ENCODE results near the gene SNTA1. TPM values are rescaled to one million over a fixed set of nuclear protein-coding genes. Genes with fewer than 3 reads are reported as not detected.
"Not testable (repeated sequence)": the region's sequence is repeated elsewhere in the genome, so short reads cannot be mapped to it uniquely, and the experiment has no call there.

SNTA1 gene
- total and polyA plus RNA-seq, 7 donors = 36.6 to 196 (median 139) TPM

DNA sequence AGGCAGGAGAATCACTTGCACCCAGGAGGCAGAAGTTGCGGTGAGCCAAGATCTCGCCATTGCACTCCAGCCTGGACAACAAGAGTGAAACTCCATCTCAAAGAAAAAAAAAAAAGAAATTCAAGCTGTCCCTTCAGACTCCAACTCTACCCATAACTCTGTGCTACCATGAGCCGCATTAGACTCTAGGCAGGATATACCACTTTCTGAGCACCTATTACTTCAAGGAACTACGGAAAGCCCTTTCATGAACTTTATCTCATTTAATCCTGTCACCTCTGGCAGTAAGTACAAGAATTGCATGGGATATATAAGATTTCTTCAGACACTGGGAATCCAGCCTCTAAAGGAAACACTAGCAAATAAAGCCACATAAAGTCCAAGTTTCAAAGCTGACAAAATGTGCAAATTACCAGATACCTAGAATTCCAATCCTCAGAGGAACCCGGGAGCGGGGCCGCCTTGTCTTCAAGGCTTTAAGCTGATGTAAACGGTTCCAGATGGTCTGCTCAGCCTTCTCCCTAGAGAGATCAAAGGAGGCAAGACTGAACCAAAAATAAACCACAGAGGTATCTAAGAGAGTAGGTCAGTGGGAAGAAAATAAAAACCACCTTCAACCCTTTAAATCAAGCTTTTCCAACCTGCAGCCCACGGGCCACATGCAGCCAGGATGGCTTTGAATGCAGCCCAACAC, 51.7 kb downstream of the SNTA1 start:
- 46 to 75% (median 61%) methylated on average over 9 of the region's 9 CpGs for WGBS, 3 donors
- peak in 1 of 4 donors; percentile 40 for ATAC-seq
- no peak for DNase-seq
- no peaks in the 10 kb centered on the region for H3K27me3 ChIP-seq (ENCODE audit: insufficient read depth in 3 of 3, low read length in 2 of 3)
- H3K4me1 ChIP-seq = no peaks in the 10 kb centered on the region
- TF ChIP-seq, protein P1, sequence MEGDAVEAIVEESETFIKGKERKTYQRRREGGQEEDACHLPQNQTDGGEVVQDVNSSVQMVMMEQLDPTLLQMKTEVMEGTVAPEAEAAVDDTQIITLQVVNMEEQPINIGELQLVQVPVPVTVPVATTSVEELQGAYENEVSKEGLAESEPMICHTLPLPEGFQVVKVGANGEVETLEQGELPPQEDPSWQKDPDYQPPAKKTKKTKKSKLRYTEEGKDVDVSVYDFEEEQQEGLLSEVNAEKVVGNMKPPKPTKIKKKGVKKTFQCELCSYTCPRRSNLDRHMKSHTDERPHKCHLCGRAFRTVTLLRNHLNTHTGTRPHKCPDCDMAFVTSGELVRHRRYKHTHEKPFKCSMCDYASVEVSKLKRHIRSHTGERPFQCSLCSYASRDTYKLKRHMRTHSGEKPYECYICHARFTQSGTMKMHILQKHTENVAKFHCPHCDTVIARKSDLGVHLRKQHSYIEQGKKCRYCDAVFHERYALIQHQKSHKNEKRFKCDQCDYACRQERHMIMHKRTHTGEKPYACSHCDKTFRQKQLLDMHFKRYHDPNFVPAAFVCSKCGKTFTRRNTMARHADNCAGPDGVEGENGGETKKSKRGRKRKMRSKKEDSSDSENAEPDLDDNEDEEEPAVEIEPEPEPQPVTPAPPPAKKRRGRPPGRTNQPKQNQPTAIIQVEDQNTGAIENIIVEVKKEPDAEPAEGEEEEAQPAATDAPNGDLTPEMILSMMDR (IDR thresholded peaks at IDR 0.05) = no peak
- peaks cover 7 to 84% of the 10 kb centered on the region in 2 donors for H3K36me3 ChIP-seq (ENCODE audit: insufficient read depth in 1 of 2, low read depth in 1 of 2)
- H3K4me3 ChIP-seq = no peak overlapping the region
- intact Hi-C loops (cut with DNase I) = no loop called here
- peak overlapping the region; percentile 50 for H3K27ac ChIP-seq
- no peaks in the 10 kb centered on the region for H3K9me3 ChIP-seq

DNA sequence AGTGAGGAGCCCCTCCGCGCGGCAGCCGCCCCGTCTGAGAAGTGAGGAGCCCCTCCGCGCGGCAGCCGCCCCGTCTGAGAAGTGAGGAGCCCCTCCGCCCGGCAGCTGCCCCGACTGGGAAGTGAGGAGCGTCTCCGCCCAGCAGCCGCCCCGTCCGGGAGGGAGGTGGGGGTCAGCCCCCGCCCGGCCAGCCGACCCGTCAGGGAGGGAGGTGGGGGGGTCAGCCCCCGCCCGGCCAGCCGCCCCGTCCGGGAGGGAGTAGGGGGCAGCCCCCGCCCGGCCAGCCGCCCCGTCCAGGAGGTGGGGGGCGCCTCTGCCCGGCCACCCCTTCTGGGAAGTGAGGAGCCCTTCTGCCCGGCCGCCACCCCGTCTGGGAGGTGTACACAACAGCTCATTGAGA, 54.2 kb downstream of the SNTA1 start:
- ATAC-seq; H3K27me3 ChIP-seq (ENCODE audit: insufficient read depth in 3 of 3, low read length in 2 of 3); H3K9me3 ChIP-seq; H3K27ac ChIP-seq; H3K4me1 ChIP-seq; DNase-seq; H3K4me3 ChIP-seq; intact Hi-C loops (cut with DNase I): not testable (repeated sequence)
- 96 to 99% (median 98%) methylated on average over 31 to 36 of the region's 36 CpGs for WGBS, 3 donors
- peaks cover 8 to 85% of the 10 kb centered on the region in 2 donors for H3K36me3 ChIP-seq (ENCODE audit: insufficient read depth in 1 of 2, low read depth in 1 of 2)

GRCh38 chr20:33388268-33388667, 55.3 kb downstream of the SNTA1 start:
- intact Hi-C loops (cut with DNase I) = no loop called here

GRCh38 chr20:33387177-33387576, 56.4 kb downstream of the SNTA1 start:
- 22 to 58% (median 37%) methylated on average over 7 of the region's 7 CpGs for WGBS, 3 donors
- H3K9me3 ChIP-seq = no peaks in the 10 kb centered on the region
- no peaks in the 10 kb centered on the region for H3K27me3 ChIP-seq (ENCODE audit: insufficient read depth in 3 of 3, low read length in 2 of 3)
- peak; percentile 60 to 80 (median 78) for ATAC-seq
- no peaks in the 10 kb centered on the region for H3K4me1 ChIP-seq
- peaks cover 8 to 87% of the 10 kb centered on the region in 2 donors for H3K36me3 ChIP-seq (ENCODE audit: insufficient read depth in 1 of 2, low read depth in 1 of 2)
- TF ChIP-seq, protein P1 (IDR thresholded peaks at IDR 0.05) = no peak
- intact Hi-C loops (cut with DNase I) = no loop called here
- H3K4me3 ChIP-seq = no peak overlapping the region
- peak; percentile 46 to 58 for DNase-seq
- H3K27ac ChIP-seq = no peak overlapping the region

More at GRCh38 chr20:33388268-33388667, 55.3 kb downstream of the SNTA1 start:
- Histone ChIP-seq H3K9me3 (no peaks in the 10 kb centered on the region), H3K4me3 (no peak overlapping the region), H3K27me3 (ENCODE audit: insufficient read depth in 3 of 3, low read length in 2 of 3) (no peaks in the 10 kb centered on the region), H3K4me1 (no peaks in the 10 kb centered on the region), H3K36me3 (ENCODE audit: insufficient read depth in 1 of 2, low read depth in 1 of 2) (peaks cover 8 to 84% of the 10 kb centered on the region in 2 donors), H3K27ac (no peak overlapping the region)
- WGBS, 3 donors = 87 to 100% (median 98%) methylated on average over 1 to 3 of the region's 3 CpGs
- ATAC-seq (no peak), DNase-seq (no peak)
- TF ChIP-seq, protein P1 (IDR thresholded peaks at IDR 0.05) = no peak

- WGBS, 3 donors = 96 to 100% (median 100%) methylated on average over 1 of the region's 1 CpG
- H3K27me3 ChIP-seq (ENCODE audit: insufficient read depth in 3 of 3, low read length in 2 of 3) = no peaks in the 10 kb centered on the region
- no peaks in the 10 kb centered on the region for H3K4me1 ChIP-seq
- DNase-seq (no peak), ATAC-seq (no peak)
- TF ChIP-seq, protein P1 (IDR thresholded peaks at IDR 0.05) = no peak
- H3K36me3 ChIP-seq (ENCODE audit: insufficient read depth in 1 of 2, low read depth in 1 of 2) = peaks cover 4 to 87% of the 10 kb centered on the region in 2 donors
- no peaks in the 10 kb centered on the region for H3K9me3 ChIP-seq
- intact Hi-C loops (cut with DNase I) = no loop called here
- H3K27ac ChIP-seq = no peak overlapping the region
- no peak overlapping the region for H3K4me3 ChIP-seq
These were observed 56.9 kb downstream of the SNTA1 start for GRCh38 chr20:33386673-33387072.
